Upper lobe of left lung (tissue), 6 donors: ENCODE results near the gene RSBN1L. TPM values are rescaled to one million over a fixed set of nuclear protein-coding genes. Genes with fewer than 3 reads are reported as not detected.

Experiments
- ATAC-seq, 2 donors: fragments of 200-7000 bp; cut with Tn5 transposase; one replicate each; pipeline ENCODE4 v1.9.1; 2022; ENCODE audit warnings: mild to moderate bottlenecking in 2 of 2, moderate library complexity in 2 of 2; ENCODE audit not compliant: low FRiP score in 2 of 2
- DNase-seq, 2 donors: peaks; one replicate each; pipeline ENCODE4 v3.0.0-alpha.2; 2019 to 2020
- H3K27ac ChIP-seq, 4 donors: fragments of 200-600 bp; sonication (generic); one replicate each; pipeline ENCODE4 v1.5.1; 2016 to 2019
- H3K27me3 ChIP-seq, 4 donors: fragments of 200-600 bp; sonication (generic); one replicate each; pipeline ENCODE4 v1.5.1; 2017 to 2019
- H3K36me3 ChIP-seq, 4 donors: fragments of 200-600 bp; sonication (generic); one replicate each; pipeline ENCODE4 v1.5.1; 2016 to 2019
- H3K4me1 ChIP-seq, 4 donors: fragments of 200-600 bp; sonication (generic); one replicate each; pipeline ENCODE4 v1.5.1; 2018 to 2019
- H3K4me3 ChIP-seq, 4 donors: fragments of 200-600 bp; sonication (generic); one replicate each; pipeline ENCODE4 v1.5.1; 2017 to 2019; ENCODE audit warnings: mild to moderate bottlenecking in 2 of 4, moderate library complexity in 1 of 4
- H3K9me3 ChIP-seq, 4 donors: fragments of 200-600 bp; sonication (generic); one replicate each; pipeline ENCODE4 v1.5.1; 2018 to 2019
- CTCF ChIP-seq, 6 experiments: fragments of 450-650 bp in 4 of 6; fragments of 200-600 bp in 2 of 6; sonication (generic) in 2 of 6; IDR thresholded peaks; one replicate each; pipeline ENCODE4 v1.5.1; 2016 to 2019; ENCODE audit warnings: antibody characterized with exemption in 6 of 6
- EP300 ChIP-seq, 4 donors: sonication (generic); formaldehyde crosslinking; IDR thresholded peaks; one replicate each; pipeline ENCODE4 v1.5.1; 2017; ENCODE audit warnings: antibody characterized with exemption in 4 of 4, control low read depth in 2 of 4
- POLR2A ChIP-seq, 4 donors: fragments of 450-650 bp; IDR thresholded peaks; one replicate each; pipeline ENCODE4 v1.5.1; 2016 to 2017; ENCODE audit warnings: antibody characterized with exemption in 4 of 4, mild to moderate bottlenecking in 2 of 4
- POLR2AphosphoS5 ChIP-seq, 2 donors: sonication (generic); formaldehyde crosslinking; IDR thresholded peaks; one replicate each; pipeline ENCODE4 v1.5.1; 2017; ENCODE audit warnings: antibody characterized with exemption in 2 of 2
- WGBS, 2 donors: methylation state at CpG; one replicate each; pipeline ENCODE4 v1.1.5; 2017 to 2018; 5-methylcytosine and 5-hydroxymethylcytosine counted together
- total RNA-seq, 6 donors: library from RNA; depleted of rRNA in 4 of 6; stranded (reverse); fragments of >200 nt in 4 of 6; gene quantifications; one replicate each; pipeline versions ENCODE4 v1.1.0 to v1.2.1, GENCODE V29; 2016 to 2021
- donor health status: DM: no; HTN: no; CAD: no; lungs with moderate emphysema.
- donor health status: DM: no; HTN: yes; CAD: no; lungs with severe emphysema.

Gene RSBN1L
- total RNA-seq, 6 donors from 2014 or later: 15.1 to 43.7 (median 20.5) TPM

DNA sequence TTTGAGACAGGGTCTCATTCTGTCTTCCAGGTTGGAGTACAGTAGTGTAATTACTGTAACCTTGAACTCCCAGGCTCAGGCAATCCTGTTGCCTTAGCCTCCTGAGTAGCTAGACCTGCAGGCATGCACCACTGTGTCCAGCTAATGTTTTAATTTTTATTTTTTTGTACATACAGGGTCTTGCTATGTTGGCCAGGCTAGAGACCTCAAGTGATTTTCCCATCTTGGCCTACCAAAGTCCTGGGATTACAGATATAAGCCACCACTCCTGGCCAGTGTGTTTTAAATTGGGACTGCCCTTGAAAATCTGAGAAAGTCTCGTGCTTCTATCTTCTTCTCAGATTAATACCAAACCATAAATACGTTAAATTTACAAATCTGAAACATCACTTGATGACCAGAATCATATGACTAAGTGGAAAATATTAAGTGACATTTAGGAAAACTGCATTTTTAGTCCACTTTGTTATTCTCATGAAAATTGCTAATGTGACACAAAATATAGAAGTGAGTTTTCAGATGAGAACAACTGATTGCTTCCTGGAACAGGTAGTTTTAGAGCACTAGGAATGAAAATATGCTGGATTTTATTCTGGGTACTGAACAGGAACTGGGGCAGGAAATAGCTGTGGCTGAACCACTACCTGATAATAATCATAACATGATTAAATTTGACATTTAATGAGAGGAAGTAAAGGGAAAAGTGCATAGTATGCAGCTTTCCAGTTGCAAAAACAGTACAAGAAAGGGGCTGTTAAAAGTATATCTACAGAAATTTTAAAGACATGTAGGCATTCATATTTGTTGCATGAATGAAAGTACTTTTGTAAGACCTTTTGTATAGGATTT is 106.5 kb downstream of the RSBN1L start:
- no peak for TF ChIP-seq POLR2AphosphoS5 (IDR thresholded peaks at IDR 0.05)
- no peak for TF ChIP-seq POLR2A (IDR thresholded peaks at IDR 0.05)
- TF ChIP-seq CTCF (IDR thresholded peaks at IDR 0.05): no peak
- TF ChIP-seq EP300 (IDR thresholded peaks at IDR 0.05): no peak
- no peak overlapping the region for H3K27ac ChIP-seq
- DNase-seq: no peak

DNA sequence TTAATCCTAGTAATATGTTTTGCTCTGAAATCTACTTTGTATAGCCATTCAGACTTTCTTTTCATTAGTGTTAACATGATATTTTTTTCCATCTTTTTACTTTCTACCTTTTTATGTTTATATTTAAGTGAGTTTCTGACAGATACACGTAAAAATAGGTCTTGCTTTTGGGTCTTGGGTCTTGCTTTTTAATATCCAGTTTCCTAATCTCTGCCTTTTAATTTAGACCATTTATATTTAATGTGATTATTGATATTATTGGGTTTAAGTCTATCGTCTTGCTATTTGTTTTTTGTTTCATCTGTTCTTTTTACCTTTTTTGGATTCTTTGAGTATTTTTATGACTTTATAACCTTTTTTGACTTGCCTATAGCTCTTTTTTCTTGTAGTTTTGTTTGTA is 110.2 kb downstream of the RSBN1L start:
- no peak for ATAC-seq
- H3K4me3 ChIP-seq: no peak overlapping the region
- WGBS, 2 donors: 96 to 100% methylated on average over 2 of the region's 2 CpGs
- no peak for TF ChIP-seq EP300 (IDR thresholded peaks at IDR 0.05)
- TF ChIP-seq POLR2A (IDR thresholded peaks at IDR 0.05): no peak
- no peak for TF ChIP-seq CTCF (IDR thresholded peaks at IDR 0.05)
- no peak for TF ChIP-seq POLR2AphosphoS5 (IDR thresholded peaks at IDR 0.05)
- H3K27me3 ChIP-seq: no peaks in the 10 kb centered on the region
- peaks cover 3 to 10% (median 5%) of the 10 kb centered on the region in 4 donors for H3K4me1 ChIP-seq
- H3K27ac ChIP-seq: no peak overlapping the region
- no peak for DNase-seq
- H3K9me3 ChIP-seq: peaks cover 0 to 8% (median 5%) of the 10 kb centered on the region in 4 donors
- H3K36me3 ChIP-seq: no peaks in the 10 kb centered on the region

More for the DNA sequence above, 106.5 kb downstream of the RSBN1L start:
- ATAC-seq: no peak
- no peak overlapping the region for H3K4me3 ChIP-seq
- no peaks in the 10 kb centered on the region for H3K27me3 ChIP-seq
- H3K9me3 ChIP-seq: peaks cover 0 to 8% (median 5%) of the 10 kb centered on the region in 4 donors
- 66% methylated on average over 2 of the region's 2 CpGs for WGBS, 2 donors
- H3K4me1 ChIP-seq: peaks cover 11 to 19% (median 12%) of the 10 kb centered on the region in 4 donors
- no peaks in the 10 kb centered on the region for H3K36me3 ChIP-seq

- peaks cover 0 to 5% (median 2%) of the 10 kb centered on the region in 4 donors for H3K4me1 ChIP-seq
- no peak overlapping the region for H3K4me3 ChIP-seq
- 87 to 89% methylated on average over 1 of the region's 1 CpG for WGBS, 2 donors
- H3K36me3 ChIP-seq: no peaks in the 10 kb centered on the region
- H3K27me3 ChIP-seq: no peaks in the 10 kb centered on the region
- H3K27ac ChIP-seq: no peak overlapping the region
- DNase-seq: no peak
- no peak for ATAC-seq
- TF ChIP-seq POLR2A (IDR thresholded peaks at IDR 0.05) (no peak), EP300 (IDR thresholded peaks at IDR 0.05) (no peak), CTCF (IDR thresholded peaks at IDR 0.05) (no peak), POLR2AphosphoS5 (IDR thresholded peaks at IDR 0.05) (no peak)
- peaks cover 0 to 8% (median 5%) of the 10 kb centered on the region in 4 donors for H3K9me3 ChIP-seq
These were observed 112.3 kb downstream of the RSBN1L start for GRCh38 chr7:77808517-77808916.

DNA sequence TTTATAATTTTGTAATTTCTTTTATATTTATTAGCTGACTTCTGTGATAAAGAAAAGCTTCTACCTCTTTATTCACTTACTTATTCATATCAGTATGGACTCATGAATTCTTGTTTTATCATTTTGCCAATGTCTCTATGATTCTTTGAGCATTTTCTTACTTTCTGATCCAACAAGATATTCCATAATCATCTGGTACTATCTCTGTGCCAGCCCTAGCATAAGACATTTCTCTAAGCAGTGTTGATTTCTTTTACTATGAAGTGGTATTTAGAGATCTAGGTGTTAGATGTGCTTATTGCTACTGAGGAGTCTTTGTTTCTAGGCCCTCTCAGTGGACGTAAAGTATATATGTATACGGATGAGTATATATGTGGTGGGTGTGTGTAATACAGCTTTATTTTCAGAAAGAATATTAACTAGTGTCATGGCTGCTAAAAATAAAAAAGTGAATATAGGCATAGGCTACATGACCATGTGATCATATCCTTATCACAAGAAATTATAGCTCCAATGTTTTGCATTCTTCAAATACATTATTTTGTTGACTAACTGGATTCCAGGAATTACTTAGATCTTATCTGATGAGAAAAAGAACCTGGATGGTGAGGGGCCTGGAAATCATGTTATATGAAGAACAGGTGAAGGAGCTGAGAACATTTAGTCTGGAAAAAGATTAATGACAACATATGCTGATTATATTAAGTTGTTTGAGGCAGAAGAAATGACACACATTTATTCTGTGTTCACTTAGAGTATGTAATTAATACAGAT is 115.4 kb downstream of the RSBN1L start:
- H3K9me3 ChIP-seq: peaks cover 0 to 6% (median 5%) of the 10 kb centered on the region in 4 donors
- DNase-seq (no peak), ATAC-seq (no peak)
- H3K4me3 ChIP-seq: no peak overlapping the region
- no peak overlapping the region for H3K27ac ChIP-seq
- H3K27me3 ChIP-seq: no peaks in the 10 kb centered on the region
- TF ChIP-seq CTCF (IDR thresholded peaks at IDR 0.05): no peak
- no peak for TF ChIP-seq POLR2AphosphoS5 (IDR thresholded peaks at IDR 0.05)
- TF ChIP-seq POLR2A (IDR thresholded peaks at IDR 0.05): no peak
- no peak for TF ChIP-seq EP300 (IDR thresholded peaks at IDR 0.05)
- 87 to 92% methylated on average over 2 of the region's 2 CpGs for WGBS, 2 donors
- peaks cover 0 to 2% (median 0%) of the 10 kb centered on the region in 4 donors for H3K36me3 ChIP-seq
- peaks cover 0 to 5% (median 2%) of the 10 kb centered on the region in 4 donors for H3K4me1 ChIP-seq
